Transverse colon (tissue), 4 donors: ENCODE measurements around the gene GAMT.

ENCODE experiments used
- EP300 ChIP-seq: sonication (generic); formaldehyde crosslinking; IDR thresholded peaks from one replicate; pipeline ENCODE4 v1.6.1; 2017; ENCODE audit warnings: antibody characterized with exemption, low read depth
- POLR2A ChIP-seq: fragments of 450-650 bp; IDR thresholded peaks from one replicate; pipeline ENCODE4 v1.6.1; 2016; ENCODE audit warnings: antibody characterized with exemption, mild to moderate bottlenecking, moderate library complexity
- POLR2AphosphoS5 ChIP-seq, 3 donors: sonication (generic); formaldehyde crosslinking; IDR thresholded peaks; one replicate each; pipeline ENCODE4 v1.6.1; 2016; ENCODE audit warnings: antibody characterized with exemption in 3 of 3
- TF ChIP-seq, protein P1 (sequence below), 5 experiments: fragments of 200-600 bp in 3 of 5; fragments of 450-650 bp in 2 of 5; sonication (generic) in 3 of 5; IDR thresholded peaks; 1 replicate in 2 of 5; 2 replicates in 3 of 5; pipeline ENCODE4 v1.5.1; 2016 to 2017; ENCODE audit warnings: antibody characterized with exemption in 5 of 5, inconsistent platforms in 3 of 5, mild to moderate bottlenecking in 2 of 5, moderate library complexity in 1 of 5

GRCh38 chr19:1422360-1422759 lies 21.0 kb upstream of the GAMT start:
- TF ChIP-seq, protein P1, sequence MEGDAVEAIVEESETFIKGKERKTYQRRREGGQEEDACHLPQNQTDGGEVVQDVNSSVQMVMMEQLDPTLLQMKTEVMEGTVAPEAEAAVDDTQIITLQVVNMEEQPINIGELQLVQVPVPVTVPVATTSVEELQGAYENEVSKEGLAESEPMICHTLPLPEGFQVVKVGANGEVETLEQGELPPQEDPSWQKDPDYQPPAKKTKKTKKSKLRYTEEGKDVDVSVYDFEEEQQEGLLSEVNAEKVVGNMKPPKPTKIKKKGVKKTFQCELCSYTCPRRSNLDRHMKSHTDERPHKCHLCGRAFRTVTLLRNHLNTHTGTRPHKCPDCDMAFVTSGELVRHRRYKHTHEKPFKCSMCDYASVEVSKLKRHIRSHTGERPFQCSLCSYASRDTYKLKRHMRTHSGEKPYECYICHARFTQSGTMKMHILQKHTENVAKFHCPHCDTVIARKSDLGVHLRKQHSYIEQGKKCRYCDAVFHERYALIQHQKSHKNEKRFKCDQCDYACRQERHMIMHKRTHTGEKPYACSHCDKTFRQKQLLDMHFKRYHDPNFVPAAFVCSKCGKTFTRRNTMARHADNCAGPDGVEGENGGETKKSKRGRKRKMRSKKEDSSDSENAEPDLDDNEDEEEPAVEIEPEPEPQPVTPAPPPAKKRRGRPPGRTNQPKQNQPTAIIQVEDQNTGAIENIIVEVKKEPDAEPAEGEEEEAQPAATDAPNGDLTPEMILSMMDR (IDR thresholded peaks at IDR 0.05) = no peak
- no peak for TF ChIP-seq POLR2AphosphoS5 (IDR thresholded peaks at IDR 0.05)
- no peak for TF ChIP-seq EP300
- no peak for TF ChIP-seq POLR2A
